ENCODE data around the gene PRUNE2.

DNA sequence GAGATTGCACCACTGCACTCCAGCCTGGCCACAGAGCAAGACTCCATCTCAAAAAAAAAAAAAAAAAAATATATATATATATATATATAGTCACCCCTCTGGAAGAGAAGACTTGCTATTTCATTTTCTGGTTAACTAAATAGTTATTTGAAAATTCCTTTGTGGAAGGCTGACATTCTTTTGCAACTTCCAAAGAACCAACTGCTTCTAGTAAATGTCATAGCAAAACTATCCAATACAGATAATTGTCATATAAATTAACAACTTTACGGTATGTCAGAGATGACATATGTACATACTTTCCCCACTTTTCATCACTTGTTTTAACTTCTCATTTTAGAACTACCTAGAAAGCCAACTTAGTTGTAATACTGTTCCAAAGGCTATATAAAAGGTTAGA lies 50.9 kb downstream of the PRUNE2 start:
- TF ChIP-seq, protein P1, sequence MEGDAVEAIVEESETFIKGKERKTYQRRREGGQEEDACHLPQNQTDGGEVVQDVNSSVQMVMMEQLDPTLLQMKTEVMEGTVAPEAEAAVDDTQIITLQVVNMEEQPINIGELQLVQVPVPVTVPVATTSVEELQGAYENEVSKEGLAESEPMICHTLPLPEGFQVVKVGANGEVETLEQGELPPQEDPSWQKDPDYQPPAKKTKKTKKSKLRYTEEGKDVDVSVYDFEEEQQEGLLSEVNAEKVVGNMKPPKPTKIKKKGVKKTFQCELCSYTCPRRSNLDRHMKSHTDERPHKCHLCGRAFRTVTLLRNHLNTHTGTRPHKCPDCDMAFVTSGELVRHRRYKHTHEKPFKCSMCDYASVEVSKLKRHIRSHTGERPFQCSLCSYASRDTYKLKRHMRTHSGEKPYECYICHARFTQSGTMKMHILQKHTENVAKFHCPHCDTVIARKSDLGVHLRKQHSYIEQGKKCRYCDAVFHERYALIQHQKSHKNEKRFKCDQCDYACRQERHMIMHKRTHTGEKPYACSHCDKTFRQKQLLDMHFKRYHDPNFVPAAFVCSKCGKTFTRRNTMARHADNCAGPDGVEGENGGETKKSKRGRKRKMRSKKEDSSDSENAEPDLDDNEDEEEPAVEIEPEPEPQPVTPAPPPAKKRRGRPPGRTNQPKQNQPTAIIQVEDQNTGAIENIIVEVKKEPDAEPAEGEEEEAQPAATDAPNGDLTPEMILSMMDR (IDR thresholded peaks at IDR 0.05) = no peak
- no peak for TF ChIP-seq POLR2A (IDR thresholded peaks at IDR 0.05)

All from breast epithelium (tissue), 3 donors.